Ovary (tissue), 3 donors: Measurements from ENCODE around the gene TEX12.

ENCODE experiments used
- CTCF ChIP-seq, 3 donors: fragments of 450-650 bp in 2 of 3; fragments of 200-600 bp in 1 of 3; IDR thresholded peaks; one replicate each; pipeline versions ENCODE4 v1.5.1 to v1.8.0; 2016 to 2022; ENCODE audit warnings: antibody characterized with exemption in 3 of 3, mild to moderate bottlenecking in 1 of 3
- POLR2A ChIP-seq: fragments of 450-650 bp; IDR thresholded peaks from one replicate; pipeline ENCODE4 v1.6.1; 2017; ENCODE audit warnings: antibody characterized with exemption, mild to moderate bottlenecking, moderate library complexity
- donor health status: DM: no; HTN: no; CAD: no.

- TF ChIP-seq CTCF (IDR thresholded peaks at IDR 0.05) (no peak), POLR2A (no peak)
These were observed 7.8 kb upstream of the TEX12 start for GRCh38 chr11:112159098-112160065.
